AG09309 (cell line): Measurements from ENCODE around the gene NPEPPS.

Experiments used
- DNase-seq: peaks from one replicate; pipeline ENCODE4 v3.0.0-alpha.2; 2010; ENCODE audit warnings: low read depth
- H3K4me3 ChIP-seq: 2 replicates; pipeline ENCODE4 v1.5.1; 2011; ENCODE audit warnings: mild to moderate bottlenecking, low read depth, low read length, moderate library complexity; ENCODE audit not compliant: control insufficient read depth
- TF ChIP-seq, protein P1 (sequence below): IDR thresholded peaks from 2 replicates; pipeline ENCODE4 v1.5.1; 2011; ENCODE audit warnings: mild to moderate bottlenecking, low read depth, low read length, inconsistent platforms; ENCODE audit not compliant: insufficient read depth, control insufficient read depth; ENCODE audit errors: missing control alignments

NPEPPS gene

GRCh38 chr17:47630614-47631013, 99.7 kb downstream of the NPEPPS start:
- TF ChIP-seq, protein P1, sequence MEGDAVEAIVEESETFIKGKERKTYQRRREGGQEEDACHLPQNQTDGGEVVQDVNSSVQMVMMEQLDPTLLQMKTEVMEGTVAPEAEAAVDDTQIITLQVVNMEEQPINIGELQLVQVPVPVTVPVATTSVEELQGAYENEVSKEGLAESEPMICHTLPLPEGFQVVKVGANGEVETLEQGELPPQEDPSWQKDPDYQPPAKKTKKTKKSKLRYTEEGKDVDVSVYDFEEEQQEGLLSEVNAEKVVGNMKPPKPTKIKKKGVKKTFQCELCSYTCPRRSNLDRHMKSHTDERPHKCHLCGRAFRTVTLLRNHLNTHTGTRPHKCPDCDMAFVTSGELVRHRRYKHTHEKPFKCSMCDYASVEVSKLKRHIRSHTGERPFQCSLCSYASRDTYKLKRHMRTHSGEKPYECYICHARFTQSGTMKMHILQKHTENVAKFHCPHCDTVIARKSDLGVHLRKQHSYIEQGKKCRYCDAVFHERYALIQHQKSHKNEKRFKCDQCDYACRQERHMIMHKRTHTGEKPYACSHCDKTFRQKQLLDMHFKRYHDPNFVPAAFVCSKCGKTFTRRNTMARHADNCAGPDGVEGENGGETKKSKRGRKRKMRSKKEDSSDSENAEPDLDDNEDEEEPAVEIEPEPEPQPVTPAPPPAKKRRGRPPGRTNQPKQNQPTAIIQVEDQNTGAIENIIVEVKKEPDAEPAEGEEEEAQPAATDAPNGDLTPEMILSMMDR, result no peak
- DNase-seq, result no peak
- H3K4me3 ChIP-seq, result no peak overlapping the region

DNA sequence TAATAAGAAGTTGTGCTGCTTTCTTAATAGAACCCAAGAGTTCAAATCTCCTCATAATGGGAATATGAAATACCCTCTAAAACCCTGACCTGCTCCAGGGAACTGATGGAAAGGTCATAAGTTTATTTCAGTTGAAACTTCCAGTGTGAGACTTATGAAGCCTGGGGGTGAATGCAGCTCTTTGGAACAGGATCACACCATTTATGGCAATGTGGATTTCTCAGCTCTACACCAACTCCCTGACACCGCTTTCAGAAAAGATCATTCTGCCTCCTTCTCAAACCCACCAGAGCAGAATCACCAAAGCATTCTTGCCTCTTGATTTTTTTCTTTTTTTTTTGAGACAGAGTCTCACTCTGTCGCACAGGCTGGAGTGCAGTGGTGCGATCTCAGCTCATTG, 102.1 kb downstream of the NPEPPS start:
- no peak overlapping the region for H3K4me3 ChIP-seq
- TF ChIP-seq, protein P1, result no peak
- no peak for DNase-seq

DNA sequence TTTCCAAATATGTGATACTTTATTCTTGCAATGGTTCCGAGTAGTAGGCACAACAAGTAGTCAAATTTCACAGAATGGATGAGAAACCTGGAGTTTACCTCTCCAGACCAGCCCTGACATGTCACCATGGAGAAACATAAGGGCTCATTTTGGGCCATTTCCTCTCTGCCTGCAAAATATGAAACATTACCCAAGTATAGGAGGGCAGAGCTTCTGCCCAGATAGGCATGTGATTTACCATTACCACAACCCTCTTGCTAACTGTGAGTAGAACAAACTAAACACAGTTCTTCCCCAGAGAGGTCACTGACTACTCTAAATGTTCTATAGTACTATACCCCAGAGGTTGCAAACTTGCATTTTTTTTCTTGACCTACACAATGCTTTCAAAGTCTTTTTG, 103.1 kb downstream of the NPEPPS start:
- no peak for DNase-seq
- H3K4me3 ChIP-seq, result no peak overlapping the region
- TF ChIP-seq, protein P1, result no peak

GRCh38 chr17:47634870-47635269, 104.0 kb downstream of the NPEPPS start:
- DNase-seq, result no peak
- H3K4me3 ChIP-seq, result no peak overlapping the region
- TF ChIP-seq, protein P1, result no peak

DNA sequence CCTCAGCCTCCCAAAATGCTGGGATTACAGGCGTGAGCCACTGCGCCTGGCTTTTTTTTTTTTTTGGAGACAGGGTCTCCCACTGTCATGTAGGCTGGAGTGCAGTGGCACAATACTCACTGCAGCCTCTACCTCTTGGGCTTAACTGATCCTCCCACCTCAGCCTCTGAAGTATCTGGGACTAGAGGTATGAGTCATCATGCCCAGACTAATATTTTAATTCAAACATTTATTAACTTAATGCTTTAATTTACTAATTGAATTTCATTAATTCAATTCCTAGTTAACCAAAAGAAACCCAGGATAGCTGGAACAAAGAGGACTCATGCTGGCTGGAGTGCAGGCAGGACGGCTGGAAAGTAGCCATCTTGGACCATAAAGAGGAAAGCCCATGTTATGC, 104.8 kb downstream of the NPEPPS start:
- TF ChIP-seq, protein P1, result no peak
- no peak overlapping the region for H3K4me3 ChIP-seq
- no peak for DNase-seq

GRCh38 chr17:47636273-47637030, 105.5 kb downstream of the NPEPPS start:
- no peak for DNase-seq
- no peak overlapping the region for H3K4me3 ChIP-seq
- TF ChIP-seq, protein P1, result no peak
